Hepatocyte (in vitro differentiated cells): ENCODE data around the gene RAP1GAP2. TPM values are rescaled to one million over a fixed set of nuclear protein-coding genes. Genes with fewer than 3 reads are reported as not detected.
A peak's percentile ranks its signal among the peaks of the same experiment; 100 is the strongest.

Experiments
- DNase-seq: peaks from one replicate; pipeline ENCODE4 v3.0.0-alpha.2; 2016; ENCODE audit warnings: low spot score
- H2AFZ ChIP-seq: fragments of 200-600 bp; sonication (generic); 2 replicates; pipeline ENCODE4 v1.6.0; 2016; ENCODE audit warnings: antibody characterized with exemption, mild to moderate bottlenecking
- H3K27ac ChIP-seq: fragments of 200-600 bp; sonication (generic); 2 replicates; pipeline ENCODE4 v1.5.1; 2016; ENCODE audit warnings: mild to moderate bottlenecking
- H3K27me3 ChIP-seq: fragments of 200-600 bp; sonication (generic); 2 replicates; pipeline ENCODE4 v1.6.1; 2016
- H3K36me3 ChIP-seq: fragments of 200-600 bp; sonication (generic); replicated peaks from 2 replicates; pipeline ENCODE4 v1.5.1; 2016; ENCODE audit warnings: low read depth; ENCODE audit not compliant: insufficient read depth
- H3K4me1 ChIP-seq: fragments of 200-600 bp; sonication (generic); 2 replicates; pipeline ENCODE4 v1.5.1; 2016; ENCODE audit warnings: mild to moderate bottlenecking, moderate library complexity; ENCODE audit not compliant: insufficient read depth
- H3K4me2 ChIP-seq: fragments of 200-600 bp; sonication (generic); 2 replicates; pipeline ENCODE4 v1.6.0; 2016
- H3K4me3 ChIP-seq: fragments of 200-600 bp; sonication (generic); 2 replicates; pipeline ENCODE4 v1.5.1; 2016; ENCODE audit warnings: mild to moderate bottlenecking
- H3K79me2 ChIP-seq: fragments of 200-600 bp; sonication (generic); 2 replicates; pipeline ENCODE4 v1.6.0; 2017; ENCODE audit warnings: mild to moderate bottlenecking
- H3K9me2 ChIP-seq: fragments of 200-600 bp; sonication (generic); replicated peaks from 2 replicates; pipeline ENCODE4 v1.6.0; 2017; ENCODE audit warnings: mild to moderate bottlenecking; ENCODE audit not compliant: insufficient read depth
- H3K9me3 ChIP-seq: fragments of 200-600 bp; sonication (generic); 2 replicates; pipeline ENCODE4 v1.5.1; 2016; ENCODE audit warnings: low read depth, mild to moderate bottlenecking
- H4K20me1 ChIP-seq: fragments of 200-600 bp; sonication (generic); 2 replicates; pipeline ENCODE4 v1.6.0; 2016; ENCODE audit warnings: mild to moderate bottlenecking; ENCODE audit not compliant: insufficient read depth, poor library complexity, severe bottlenecking
- EZH2 ChIP-seq: fragments of 200-600 bp; sonication (generic); IDR thresholded peaks from 2 replicates; pipeline ENCODE4 v1.6.1; 2016; ENCODE audit warnings: antibody characterized with exemption, mild to moderate bottlenecking, borderline replicate concordance
- EZH2phosphoT487 ChIP-seq: fragments of 200-600 bp; sonication (generic); IDR thresholded peaks from one replicate; pipeline ENCODE4 v1.6.1; 2018; ENCODE audit warnings: antibody characterized with exemption, mild to moderate bottlenecking, low read depth, moderate library complexity; ENCODE audit not compliant: unreplicated experiment, severe bottlenecking
- WGBS: methylation state at CpG from one replicate; pipeline ENCODE4 v1.1.6; 2016; ENCODE audit warnings: low lambda C conversion rate; ENCODE audit errors: missing lambda C conversion rate; 5-methylcytosine and 5-hydroxymethylcytosine counted together
- polyA plus RNA-seq: library from polyadenylated mRNA; unstranded; fragments of >200 nt; fragmentation: Nextera tagmentation; extraction: Ambion mirVana; gene quantifications from 2 replicates; pipeline ENCODE4 v1.2.1, GENCODE V29; 2016
- total RNA-seq: library from RNA; depleted of rRNA; stranded (reverse); fragments of >200 nt; gene quantifications from 2 replicates; pipeline ENCODE4 v1.2.3, GENCODE V29; 2014
- TF ChIP-seq, protein P1 (sequence below): fragments of 200-600 bp; sonication (generic); IDR thresholded peaks from 2 replicates; pipeline ENCODE4 v1.5.1; 2016; ENCODE audit warnings: antibody characterized with exemption, mild to moderate bottlenecking; ENCODE audit not compliant: poor library complexity

The RAP1GAP2 gene
- total RNA-seq (8.6 and 10.0 TPM in 2 replicates), polyA plus RNA-seq (3.0 and 4.6 TPM in 2 replicates)

DNA sequence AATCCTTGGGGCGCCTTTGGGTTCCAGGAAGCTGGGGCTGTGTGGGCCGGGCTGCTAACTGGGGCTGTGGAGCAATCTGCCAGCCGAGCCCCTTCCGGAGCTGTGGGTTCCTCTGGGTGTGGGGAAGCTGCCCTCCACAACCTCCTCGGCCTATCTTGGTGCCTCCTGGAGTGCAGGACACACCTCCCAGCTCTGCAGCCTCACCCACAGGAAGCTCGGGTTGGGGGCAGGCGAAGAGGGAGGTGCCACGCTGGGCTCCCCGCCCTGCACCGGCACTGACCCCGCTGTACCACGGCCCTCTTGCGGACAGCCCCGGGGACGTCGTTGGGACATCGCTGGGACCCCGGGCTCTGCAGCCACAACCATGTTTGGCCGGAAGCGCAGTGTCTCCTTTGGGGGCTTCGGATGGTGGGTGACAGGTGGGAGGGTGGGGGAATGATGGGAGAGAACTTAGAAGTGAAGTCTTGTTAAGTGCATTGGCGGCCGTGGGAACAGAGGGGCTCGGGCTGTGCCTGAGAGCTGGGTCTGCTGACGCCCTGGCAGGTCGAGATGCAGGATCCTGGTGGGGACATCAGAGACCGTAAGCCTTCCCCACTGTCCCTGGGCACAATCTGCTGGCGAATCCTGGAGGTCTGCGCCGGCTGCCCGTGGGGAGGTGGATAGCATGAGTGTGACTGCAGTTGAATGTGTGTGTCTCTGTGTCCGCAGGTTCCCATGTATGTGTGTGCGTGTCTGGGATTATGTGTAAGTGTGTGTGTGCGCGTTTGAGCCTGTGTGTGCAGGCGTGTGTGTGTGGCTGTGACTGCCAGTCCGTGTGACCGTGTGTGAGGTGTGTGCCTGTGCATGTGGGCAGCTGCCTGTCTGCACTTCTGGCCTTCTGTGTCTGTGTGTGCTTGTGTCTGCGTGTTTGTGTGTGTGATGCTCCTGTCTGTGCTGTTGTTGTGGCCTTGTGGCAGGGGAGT, at the start of gene RAP1GAP2:
Gene RAP1GAP2 (plus strand): TSS at position 275 of the 962 bp plus-strand sequence. CDS start 90 bp downstream, at position 365.
- Histone ChIP-seq H3K27ac (no peak within 1 kb of the TSS), H3K9me3 (no peaks in the 10 kb centered on the region), H2AFZ (no peak within 1 kb of the TSS), H3K36me3 (no peaks in the 10 kb centered on the region), H3K4me3 (no peak within 1 kb of the TSS), H3K27me3 (no peaks in the 10 kb centered on the region), H3K4me1 (no peaks in the 10 kb centered on the region), H4K20me1 (no peaks in the 10 kb centered on the region), H3K79me2 (no peaks in the 10 kb centered on the region), H3K4me2 (no peak within 1 kb of the TSS), H3K9me2 (no peaks in the 10 kb centered on the region)
- DNase-seq, result no peak
- TF ChIP-seq EZH2phosphoT487, result no peak
- 89% methylated on average over 35 of the region's 39 CpGs for WGBS

DNA sequence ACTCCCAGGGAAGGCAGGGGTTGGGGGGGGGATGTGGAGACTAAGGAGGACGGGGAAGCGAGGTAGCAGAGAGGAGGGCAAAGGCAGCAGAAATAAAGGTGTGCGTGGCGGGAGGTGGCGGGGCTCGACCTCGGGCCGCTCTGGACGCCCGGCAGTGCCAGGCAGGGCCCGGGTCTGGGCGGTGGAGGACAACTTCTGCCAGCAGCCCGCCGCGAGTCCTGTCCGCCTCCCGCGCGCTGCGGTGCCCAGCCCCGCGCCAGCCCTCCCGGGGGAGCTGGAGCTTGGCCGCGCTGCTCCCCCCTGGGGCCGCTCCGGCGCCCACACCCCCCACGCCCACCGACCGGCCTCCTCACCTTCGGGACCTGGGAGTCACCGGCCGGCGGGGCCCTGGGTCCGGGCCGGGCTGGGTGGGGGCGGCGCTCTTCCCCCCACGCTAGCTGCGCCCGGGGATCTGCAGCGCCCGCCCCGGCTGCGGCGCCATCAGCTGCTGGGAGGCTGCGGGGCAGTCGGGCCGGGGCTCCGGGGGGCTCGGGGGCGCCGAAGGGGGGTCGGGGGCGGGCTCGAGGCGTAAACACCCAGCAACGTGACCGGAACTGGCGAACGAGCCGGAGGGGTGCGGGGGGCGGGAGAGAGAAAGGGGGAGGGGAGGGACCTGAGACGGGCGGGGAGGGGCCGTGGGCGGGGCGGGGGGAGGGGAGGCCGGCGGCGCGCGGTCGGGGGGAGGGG, 47.0 kb upstream of the RAP1GAP2 start, which contains the start of gene CCDC92B:
Gene CCDC92B (minus strand): TSS at position 595 of the 726 bp plus-strand sequence. CDS start 14,507 bp downstream, outside the sequence.
- no peak within 1 kb of the TSS for H3K4me3 ChIP-seq
- H3K79me2 ChIP-seq, result no peaks in the 10 kb centered on the region
- 7% methylated on average over 25 of the region's 76 CpGs for WGBS
- no peaks in the 10 kb centered on the region for H3K9me3 ChIP-seq
- no peaks in the 10 kb centered on the region for H3K36me3 ChIP-seq
- H2AFZ ChIP-seq, result no peak within 1 kb of the TSS
- H4K20me1 ChIP-seq, result no peaks in the 10 kb centered on the region
- TF ChIP-seq, protein P1, sequence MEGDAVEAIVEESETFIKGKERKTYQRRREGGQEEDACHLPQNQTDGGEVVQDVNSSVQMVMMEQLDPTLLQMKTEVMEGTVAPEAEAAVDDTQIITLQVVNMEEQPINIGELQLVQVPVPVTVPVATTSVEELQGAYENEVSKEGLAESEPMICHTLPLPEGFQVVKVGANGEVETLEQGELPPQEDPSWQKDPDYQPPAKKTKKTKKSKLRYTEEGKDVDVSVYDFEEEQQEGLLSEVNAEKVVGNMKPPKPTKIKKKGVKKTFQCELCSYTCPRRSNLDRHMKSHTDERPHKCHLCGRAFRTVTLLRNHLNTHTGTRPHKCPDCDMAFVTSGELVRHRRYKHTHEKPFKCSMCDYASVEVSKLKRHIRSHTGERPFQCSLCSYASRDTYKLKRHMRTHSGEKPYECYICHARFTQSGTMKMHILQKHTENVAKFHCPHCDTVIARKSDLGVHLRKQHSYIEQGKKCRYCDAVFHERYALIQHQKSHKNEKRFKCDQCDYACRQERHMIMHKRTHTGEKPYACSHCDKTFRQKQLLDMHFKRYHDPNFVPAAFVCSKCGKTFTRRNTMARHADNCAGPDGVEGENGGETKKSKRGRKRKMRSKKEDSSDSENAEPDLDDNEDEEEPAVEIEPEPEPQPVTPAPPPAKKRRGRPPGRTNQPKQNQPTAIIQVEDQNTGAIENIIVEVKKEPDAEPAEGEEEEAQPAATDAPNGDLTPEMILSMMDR, result no peak
- TF ChIP-seq EZH2, result no peak
- TF ChIP-seq EZH2phosphoT487, result no peak
- no peak for DNase-seq
- peaks cover 71% of the 10 kb centered on the region for H3K27me3 ChIP-seq
- H3K27ac ChIP-seq, result no peak within 1 kb of the TSS
- no peaks in the 10 kb centered on the region for H3K9me2 ChIP-seq
- H3K4me1 ChIP-seq, result no peaks in the 10 kb centered on the region
- H3K4me2 ChIP-seq, result peak within 1 kb of the TSS; percentile 78

DNA sequence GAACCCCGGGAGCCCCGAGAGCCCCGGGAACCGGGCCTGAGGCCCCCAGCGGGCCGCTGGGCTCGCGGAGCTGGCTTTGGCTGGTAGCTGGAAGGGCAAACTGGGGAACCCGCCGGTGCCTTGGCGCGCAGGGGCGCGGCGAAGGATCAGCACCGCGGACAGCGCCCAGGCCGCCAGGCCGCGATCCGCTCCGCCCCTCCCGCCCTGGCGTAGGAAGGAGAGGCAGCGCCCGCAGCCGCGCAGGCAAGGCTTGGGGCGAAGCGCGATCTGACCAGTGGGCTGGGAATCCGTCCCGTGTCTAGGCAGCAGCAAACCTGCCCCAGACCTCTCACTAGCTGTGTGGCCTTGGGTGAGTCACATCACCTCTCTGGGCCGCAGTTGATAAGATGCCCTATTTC, 46.5 kb upstream of the RAP1GAP2 start:
- Histone ChIP-seq H3K9me2 (no peaks in the 10 kb centered on the region), H3K4me1 (no peaks in the 10 kb centered on the region), H3K4me3 (no peak overlapping the region), H3K36me3 (no peaks in the 10 kb centered on the region), H3K27ac (no peak overlapping the region), H3K4me2 (peak overlapping the region; percentile 78), H3K9me3 (no peaks in the 10 kb centered on the region), H3K79me2 (no peaks in the 10 kb centered on the region), H3K27me3 (peaks cover 76% of the 10 kb centered on the region), H2AFZ (no peak overlapping the region), H4K20me1 (no peaks in the 10 kb centered on the region)
- DNase-seq, result peak; percentile 91
- TF ChIP-seq, protein P1, result no peak
- no peak for TF ChIP-seq EZH2
- TF ChIP-seq EZH2phosphoT487, result no peak
- 1% methylated on average over 26 of the region's 35 CpGs for WGBS
